Cerebellar cortex (tissue), 1 donor: Measurements from ENCODE around the gene GSTM4.
A peak's percentile ranks its signal among the peaks of the same experiment; 100 is the strongest.
"Not testable (repeated sequence)": the region's sequence is repeated elsewhere in the genome, so short reads cannot be mapped to it uniquely, and the experiment has no call there.

Source experiments
- DNase-seq: peaks from one replicate; pipeline ENCODE4 v3.0.0-alpha.2; 2015; ENCODE audit warnings: low spot score

Gene GSTM4

DNA sequence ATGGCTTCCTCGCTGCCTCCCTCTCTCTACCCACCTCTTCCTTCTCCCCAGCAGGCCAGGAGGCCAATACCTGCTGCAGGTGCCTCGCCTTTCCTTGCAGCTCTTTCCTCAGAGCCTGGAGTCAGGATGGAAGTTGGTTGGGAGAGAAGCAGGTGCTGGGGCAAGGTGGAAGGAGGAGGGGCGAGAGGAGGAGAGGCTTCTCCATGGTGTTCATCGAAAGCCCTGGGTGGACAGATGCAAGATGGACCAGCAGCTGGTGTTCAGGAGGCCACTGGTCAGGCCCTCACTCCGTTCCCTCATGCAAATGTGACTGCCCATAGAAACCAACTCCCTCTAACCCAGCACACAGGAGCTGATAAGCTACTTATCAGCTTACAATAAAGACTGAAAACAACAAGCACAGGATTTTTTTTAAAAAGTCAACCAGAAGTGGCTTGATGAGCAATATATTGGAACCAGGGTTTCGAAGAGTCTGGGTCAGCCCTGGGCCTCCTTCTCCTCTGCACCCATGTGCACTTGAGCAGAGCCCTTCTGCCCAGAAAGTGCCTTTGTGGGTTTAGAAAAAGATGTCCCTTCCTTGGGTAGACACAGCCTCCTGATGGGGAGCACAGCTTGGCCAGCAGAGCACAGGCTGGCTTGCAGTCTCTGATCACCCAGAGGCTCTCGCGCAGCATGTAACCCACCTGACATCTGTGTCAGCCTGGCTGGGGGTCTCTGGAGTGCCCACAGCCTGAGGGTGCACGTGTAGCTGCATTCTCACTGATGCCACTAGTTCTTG, 16.6 kb upstream of the GSTM4 start:
- DNase-seq = no peak

- no peak for DNase-seq
These were observed 16.1 kb upstream of the GSTM4 start for GRCh38 chr1:109639841-109640184.

GRCh38 chr1:109640285-109640865, 15.5 kb upstream of the GSTM4 start:
- peak; percentile 75 for DNase-seq

- no peak for DNase-seq
These were observed 14.7 kb upstream of the GSTM4 start for GRCh38 chr1:109641078-109641740.

GRCh38 chr1:109641861-109642260, 14.0 kb upstream of the GSTM4 start:
- no peak for DNase-seq

GRCh38 chr1:109642626-109643025, 13.3 kb upstream of the GSTM4 start:
- no peak for DNase-seq

DNA sequence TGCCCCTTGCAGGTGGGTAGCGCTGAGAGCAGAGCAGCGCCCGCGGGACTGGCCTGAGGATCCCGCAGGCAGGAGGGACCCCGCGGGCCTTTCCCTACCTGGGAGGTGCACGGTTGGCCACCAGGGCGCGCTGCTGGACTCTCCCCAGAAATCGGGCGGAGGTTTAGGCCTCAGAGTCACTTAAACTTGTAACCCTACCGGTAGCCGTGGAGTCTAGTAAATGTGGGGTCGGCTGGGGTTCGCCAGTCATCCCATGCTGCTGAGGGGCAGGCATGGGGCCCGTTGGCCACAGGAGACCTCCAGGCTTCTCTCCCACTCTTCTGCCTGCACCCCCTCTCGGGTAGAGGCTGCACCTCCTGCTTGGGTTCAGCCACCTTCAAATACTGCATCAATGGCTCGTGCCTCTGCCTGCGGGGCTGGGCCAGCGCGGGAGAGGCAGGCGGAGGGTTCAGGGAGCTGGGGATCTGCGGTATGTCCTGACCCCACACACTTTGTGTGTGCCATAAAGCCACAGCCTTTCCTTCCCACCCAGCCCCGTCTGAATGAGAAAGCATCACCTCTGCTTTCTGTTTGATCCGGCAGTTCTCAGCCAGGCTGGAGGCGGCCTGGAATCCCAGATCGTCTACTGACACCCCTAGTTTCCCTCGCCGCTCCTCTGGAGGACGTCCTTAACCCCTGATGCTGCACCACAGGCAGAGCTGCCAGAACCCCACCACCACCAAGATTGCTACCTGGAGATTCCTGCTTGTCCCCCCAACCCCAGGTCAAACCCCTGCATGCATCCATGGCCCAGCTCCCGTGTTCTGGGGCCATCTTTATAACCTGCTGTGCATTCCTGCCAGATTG, 12.3 kb upstream of the GSTM4 start:
- peak; percentile 74 for DNase-seq

GRCh38 chr1:109644670-109645069, 11.2 kb upstream of the GSTM4 start:
- DNase-seq = no peak

- no peak for DNase-seq
These were observed 6.4 kb upstream of the GSTM4 start for GRCh38 chr1:109649491-109649914.

DNA sequence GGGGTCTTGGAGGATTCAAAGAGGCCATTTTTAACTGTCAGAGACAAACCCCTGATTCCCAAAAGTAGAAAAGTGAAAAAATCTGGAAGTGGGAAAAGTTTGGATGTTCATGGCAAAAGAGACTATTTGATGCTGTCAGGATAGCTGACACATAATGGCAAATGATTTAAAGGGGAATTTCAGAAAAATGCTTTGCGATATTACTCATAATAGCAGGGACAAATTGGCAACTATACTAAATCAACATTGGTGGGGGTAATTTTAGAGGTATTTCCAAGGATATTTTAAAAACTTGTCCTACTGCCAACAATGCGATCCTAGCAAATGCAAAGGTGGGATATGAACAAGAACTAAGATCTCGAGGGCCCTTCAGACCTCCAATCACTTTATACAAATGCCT, 5.3 kb upstream of the GSTM4 start:
- DNase-seq = no peak

DNA sequence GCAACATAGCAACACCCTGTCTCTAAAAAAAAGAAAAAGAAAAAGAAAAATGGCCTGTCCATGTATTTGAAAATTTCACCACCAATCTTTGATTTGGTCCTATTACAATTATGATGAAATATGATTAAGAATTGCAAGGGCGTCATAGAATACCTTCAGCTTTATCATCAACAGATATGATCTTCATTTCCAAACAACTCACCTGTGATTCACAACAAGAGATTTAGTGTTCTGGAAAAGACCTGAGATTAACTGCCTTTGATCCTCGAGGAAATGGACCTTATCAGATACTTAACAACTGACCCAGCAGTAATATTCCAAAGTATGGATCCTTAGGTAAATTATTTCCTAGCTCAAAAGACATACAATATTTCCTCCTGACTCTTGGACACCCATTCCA, 3.5 kb upstream of the GSTM4 start:
- no peak for DNase-seq

DNA sequence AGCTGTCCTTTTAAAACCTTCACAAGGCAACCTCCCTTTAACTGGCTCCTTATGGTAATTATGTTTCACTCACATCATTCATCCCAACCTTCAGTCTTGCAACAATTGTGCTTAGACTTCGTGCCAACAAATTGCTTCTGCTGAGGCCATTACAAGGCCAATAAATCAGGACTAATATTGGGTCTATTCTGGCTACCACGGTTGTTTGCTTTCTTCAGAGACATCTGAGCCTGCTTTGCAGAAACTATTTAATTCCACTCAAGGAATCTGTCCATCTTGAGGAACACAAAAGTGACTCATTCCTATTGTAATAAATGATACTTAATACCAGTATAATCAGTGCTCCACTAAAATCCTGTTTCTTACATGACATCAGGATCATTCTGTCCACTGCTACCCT, 2.6 kb upstream of the GSTM4 start:
- no peak for DNase-seq

DNA sequence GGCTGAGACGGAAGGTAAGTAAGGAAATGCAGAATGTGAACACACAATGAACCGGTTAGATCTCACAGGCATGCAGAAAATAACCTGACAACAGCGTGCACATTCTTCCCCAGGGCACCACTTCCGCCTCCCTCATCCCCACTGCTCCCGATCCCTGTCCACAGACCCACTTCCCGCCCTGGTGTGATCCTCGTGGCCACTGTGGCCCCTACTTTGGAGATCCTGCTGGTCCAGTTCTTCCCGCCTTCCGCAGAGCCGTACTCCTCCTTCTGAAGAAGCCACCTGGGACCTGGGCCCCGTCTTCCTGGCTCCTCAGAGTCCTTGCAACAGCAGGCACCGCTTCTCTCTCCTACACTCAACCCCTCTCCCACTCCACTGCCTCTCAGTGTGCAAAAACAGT, 1.4 kb upstream of the GSTM4 start:
- DNase-seq = no peak

DNA sequence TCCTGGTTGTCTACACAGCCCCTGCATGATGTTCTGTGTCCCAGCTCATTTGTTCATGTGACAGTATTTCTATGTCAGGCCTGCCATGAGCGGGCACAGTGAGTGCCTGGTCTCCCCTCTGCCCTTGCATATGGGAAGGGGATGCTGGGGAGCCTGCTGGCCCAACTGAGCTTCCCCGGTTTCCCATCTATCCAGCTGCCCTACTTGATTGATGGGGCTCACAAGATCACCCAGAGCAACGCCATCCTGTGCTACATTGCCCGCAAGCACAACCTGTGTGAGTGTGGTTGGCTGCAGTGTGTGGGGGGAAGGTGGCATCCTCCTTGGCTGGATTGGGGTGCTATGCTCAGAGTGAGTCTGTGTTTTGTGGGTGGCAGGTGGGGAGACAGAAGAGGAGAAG, 1.5 kb downstream of the GSTM4 start:
- DNase-seq = no peak

- no peak for DNase-seq
These were observed 2.1 kb downstream of the GSTM4 start for GRCh38 chr1:109657970-109658369.

GRCh38 chr1:109658533-109659042, 2.7 kb downstream of the GSTM4 start:
- no peak for DNase-seq

GRCh38 chr1:109659145-109659544, 3.2 kb downstream of the GSTM4 start:
- DNase-seq = no peak

DNA sequence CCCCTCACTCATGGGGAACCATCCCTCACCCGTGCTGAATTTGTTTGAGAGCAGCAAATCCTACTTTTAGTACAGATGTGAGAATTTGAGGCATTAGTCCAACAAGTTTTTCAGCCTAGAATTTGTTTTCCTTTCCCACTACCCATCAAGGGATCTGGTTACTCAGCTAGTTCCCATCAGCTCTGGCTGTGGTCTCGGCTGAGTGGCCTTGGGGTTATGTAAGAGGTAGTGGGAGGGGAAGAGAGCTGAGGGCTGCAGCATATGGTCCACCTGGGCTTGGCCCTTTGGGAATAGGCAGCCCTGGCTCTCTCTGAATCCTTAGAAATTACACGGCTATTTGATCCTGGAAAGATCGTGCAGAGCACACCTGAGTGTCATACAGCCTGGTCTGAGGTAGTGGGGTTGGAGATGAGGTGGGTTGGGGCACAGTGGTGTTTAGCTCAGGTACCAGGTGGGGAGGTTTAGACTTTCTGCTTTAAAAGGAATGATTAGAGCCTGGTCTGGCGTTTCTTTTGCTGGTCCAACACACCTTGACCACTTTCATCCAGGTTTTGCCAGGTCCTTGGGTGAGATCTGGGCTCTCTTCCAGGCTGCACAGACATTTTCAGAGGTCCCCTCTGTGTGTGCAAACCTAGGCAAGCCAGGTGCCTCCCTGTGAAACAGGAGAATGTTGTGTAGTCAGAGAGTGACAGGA, 4.2 kb downstream of the GSTM4 start:
- DNase-seq = peak; percentile 88

DNA sequence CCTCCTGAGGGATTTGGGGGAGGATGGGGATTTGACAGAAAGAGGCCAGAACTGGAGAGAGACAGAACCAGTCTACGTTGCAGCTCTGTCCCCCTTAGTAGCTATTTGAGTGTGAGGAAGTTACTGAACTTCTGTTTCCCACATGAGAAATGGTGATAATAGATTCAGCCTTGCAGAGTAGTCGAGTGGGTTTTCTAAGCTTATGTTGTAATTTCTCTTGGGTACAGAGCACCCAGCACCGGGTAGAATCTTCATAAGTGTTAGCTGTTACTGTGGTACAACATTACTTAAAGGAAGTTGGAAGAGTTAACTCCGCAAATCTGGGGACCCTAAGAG, 4.8 kb downstream of the GSTM4 start:
- DNase-seq = not testable (repeated sequence)

GRCh38 chr1:109661391-109661790, 5.5 kb downstream of the GSTM4 start:
- no peak for DNase-seq

DNA sequence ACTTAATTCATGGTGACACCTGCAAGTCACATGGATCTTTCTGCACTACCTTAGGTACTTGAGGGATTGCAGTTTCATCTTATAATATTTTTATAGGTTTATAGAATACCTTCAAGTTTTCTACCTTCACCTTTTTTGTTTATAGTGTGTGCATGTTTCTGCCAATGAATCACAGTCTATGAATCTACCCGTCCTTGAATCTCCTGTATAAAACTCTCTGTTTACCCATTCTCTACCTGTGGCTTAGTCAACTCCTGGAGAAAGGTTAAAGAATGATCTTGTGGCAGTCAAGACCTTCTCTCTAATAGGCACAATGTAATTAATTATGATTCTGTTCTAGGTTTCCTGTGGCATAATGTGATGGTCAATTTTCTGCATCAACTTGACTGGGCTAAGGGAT, 8.8 kb downstream of the GSTM4 start:
- no peak for DNase-seq
